H1 (cell line): ENCODE measurements around the gene PPP1R12A. TPM values are rescaled to one million over a fixed set of nuclear protein-coding genes. Genes with fewer than 3 reads are reported as not detected.

ENCODE experiments used
- CTCF ChIA-PET: fragments of 300-600 bp; sonication (Branson Sonifier 250); formaldehyde crosslinking; loops from one replicate; lab custom pipeline; 2021; ENCODE audit not compliant: partially characterized antibody; lab: Charles Lee
- POLR2A ChIA-PET: fragments of 300-600 bp; sonication (Branson Sonifier 250); formaldehyde crosslinking; loops from one replicate; lab custom pipeline; 2021; ENCODE audit warnings: inconsistent platforms; ENCODE audit not compliant: partially characterized antibody; lab: Charles Lee
- DNase-seq, 2 experiments: peaks; one replicate each; pipeline versions ENCODE4 v3.0.0 to v3.0.0-alpha.2; 2010 to 2022; ENCODE audit warnings: low spot score in 2 of 2, low read depth in 1 of 2, mixed read lengths in 1 of 2
- FAIRE-seq: peaks from 2 replicates; lab custom pipeline; 2011; peaks lifted over from hg19 to GRCh38; lab: Jason Lieb, UNC
- H2AFZ ChIP-seq: 2 replicates; pipeline ENCODE4 v1.8.1; 2012; ENCODE audit warnings: low read length, inconsistent platforms
- H2AK5ac ChIP-seq: 2 replicates; pipeline ENCODE4 v1.6.1; 2013; ENCODE audit warnings: low read depth, low read length
- H2BK120ac ChIP-seq: replicated peaks from 2 replicates; pipeline ENCODE3; 2013; ENCODE audit warnings: low read depth, low read length, inconsistent platforms
- H2BK12ac ChIP-seq: 2 replicates; pipeline ENCODE4 v1.6.1; 2013; ENCODE audit warnings: low read depth, low read length
- H2BK15ac ChIP-seq: 2 replicates; pipeline ENCODE4 v1.6.1; 2013; ENCODE audit warnings: low read length
- H2BK20ac ChIP-seq: 2 replicates; pipeline ENCODE4 v1.6.1; 2013; ENCODE audit warnings: low read length
- H2BK5ac ChIP-seq: 2 replicates; pipeline ENCODE4 v1.6.1; 2013; ENCODE audit warnings: low read depth, low read length
- H3K14ac ChIP-seq: 2 replicates; pipeline ENCODE4 v1.6.1; 2013; ENCODE audit warnings: inconsistent platforms; ENCODE audit not compliant: insufficient read length
- H3K18ac ChIP-seq: 2 replicates; pipeline ENCODE4 v1.6.1; 2013; ENCODE audit warnings: low read length; ENCODE audit errors: extremely low read depth
- H3K23ac ChIP-seq: 2 replicates; pipeline ENCODE4 v1.6.1; 2013; ENCODE audit warnings: inconsistent platforms; ENCODE audit not compliant: insufficient read length
- H3K23me2 ChIP-seq: 2 replicates; pipeline ENCODE4 v1.6.1; 2013; ENCODE audit warnings: low read depth, low read length
- H3K27ac ChIP-seq: 2 replicates; pipeline ENCODE4 v1.6.1; 2011; ENCODE audit warnings: low read depth, low read length, inconsistent platforms
- H3K27me3 ChIP-seq, 4 experiments: replicated peaks in 1 of 4; 1 replicate in 1 of 4; 2 replicates in 3 of 4; pipeline versions ENCODE4 v1.6.1 to v1.8.1; 2011 to 2013; ENCODE audit warnings: low read length in 3 of 4, mild to moderate bottlenecking in 3 of 4, inconsistent platforms in 2 of 4, mixed read lengths in 2 of 4, moderate library complexity in 1 of 4; ENCODE audit not compliant: control insufficient read depth in 3 of 4, insufficient read depth in 3 of 4; ENCODE audit errors: extremely low read depth in 1 of 4
- H3K36me3 ChIP-seq, 4 experiments: 2 replicates each; pipeline versions ENCODE4 v1.6.1 to v1.8.1; 2011 to 2013; ENCODE audit warnings: mild to moderate bottlenecking in 4 of 4, low read length in 3 of 4, moderate library complexity in 2 of 4, control low read depth in 1 of 4, inconsistent platforms in 1 of 4; ENCODE audit not compliant: insufficient read depth in 4 of 4, control insufficient read depth in 2 of 4
- H3K4ac ChIP-seq: replicated peaks from 2 replicates; pipeline ENCODE3; 2013; ENCODE audit warnings: low read length, low read depth, mixed read lengths, inconsistent platforms; ENCODE audit not compliant: insufficient read length
- H3K4me1 ChIP-seq, 4 experiments: replicated peaks in 1 of 4; 1 replicate in 1 of 4; 2 replicates in 3 of 4; pipeline versions ENCODE4 v1.6.1 to v1.8.1; 2011 to 2013; ENCODE audit warnings: low read length in 3 of 4, inconsistent platforms in 2 of 4, mixed read lengths in 1 of 4; ENCODE audit not compliant: insufficient read depth in 4 of 4, control insufficient read depth in 3 of 4
- H3K4me2 ChIP-seq, 2 experiments: 2 replicates each; pipeline versions ENCODE4 v1.6.1 to v1.8.1; 2011 to 2013; ENCODE audit warnings: low read depth in 2 of 2, low read length in 2 of 2, control low read depth in 1 of 2, inconsistent platforms in 1 of 2, mild to moderate bottlenecking in 1 of 2; ENCODE audit not compliant: insufficient read depth in 1 of 2
- H3K4me3 ChIP-seq, 4 experiments: fragments of 200-600, 300-600 bp in 1 of 4; sonication (generic), shearing (Covaris generic), sonication (Bioruptor Twin) in 1 of 4; 2 replicates each; pipeline versions ENCODE4 v1.5.1 to v1.8.1; 2011 to 2016; ENCODE audit warnings: low read length in 4 of 4, low read depth in 3 of 4, control low read depth in 2 of 4, inconsistent platforms in 2 of 4, mild to moderate bottlenecking in 2 of 4, mixed read lengths in 1 of 4, moderate library complexity in 1 of 4; ENCODE audit not compliant: insufficient read depth in 2 of 4; ENCODE audit errors: extremely low read depth in 1 of 4
- H3K56ac ChIP-seq: replicated peaks from 2 replicates; pipeline ENCODE3; 2013; ENCODE audit warnings: low read depth, mild to moderate bottlenecking, mixed read lengths, low read length, inconsistent platforms; ENCODE audit not compliant: insufficient read length
- H3K79me1 ChIP-seq: 2 replicates; pipeline ENCODE4 v1.6.1; 2013; ENCODE audit warnings: low read depth, low read length, control low read depth
- H3K79me2 ChIP-seq, 2 experiments: 2 replicates each; pipeline versions ENCODE4 v1.6.1 to v1.8.1; 2012 to 2013; ENCODE audit warnings: low read length in 2 of 2, mild to moderate bottlenecking in 2 of 2, inconsistent platforms in 1 of 2; ENCODE audit not compliant: insufficient read depth in 2 of 2, control insufficient read depth in 1 of 2
- H3K9ac ChIP-seq, 4 experiments: replicated peaks in 1 of 4; 1 replicate in 1 of 4; 2 replicates in 3 of 4; pipeline versions ENCODE4 v1.6.1 to v1.8.1; 2011 to 2013; ENCODE audit warnings: low read depth in 3 of 4, low read length in 3 of 4, control low read depth in 2 of 4, mild to moderate bottlenecking in 2 of 4, moderate library complexity in 2 of 4, inconsistent platforms in 1 of 4; ENCODE audit errors: extremely low read depth in 1 of 4
- H3K9me3 ChIP-seq, 2 experiments: 2 replicates each; pipeline versions ENCODE4 v1.6.1 to v1.8.1; 2012 to 2013; ENCODE audit warnings: mild to moderate bottlenecking in 2 of 2, moderate library complexity in 2 of 2, control low read depth in 1 of 2, inconsistent platforms in 1 of 2, low read depth in 1 of 2, low read length in 1 of 2, mixed read lengths in 1 of 2; ENCODE audit not compliant: insufficient read depth in 2 of 2
- H4K20me1 ChIP-seq, 2 experiments: replicated peaks in 1 of 2; 2 replicates each; pipeline versions ENCODE3 to v1.8.1; 2011 to 2013; ENCODE audit warnings: inconsistent platforms in 2 of 2, low read length in 2 of 2, mild to moderate bottlenecking in 1 of 2; ENCODE audit not compliant: insufficient read depth in 2 of 2, control insufficient read depth in 1 of 2
- H4K5ac ChIP-seq: 2 replicates; pipeline ENCODE4 v1.6.1; 2013; ENCODE audit warnings: low read length, low read depth, mixed read lengths, inconsistent platforms; ENCODE audit not compliant: insufficient read length
- H4K8ac ChIP-seq: 2 replicates; pipeline ENCODE4 v1.8.0; 2013; ENCODE audit warnings: mild to moderate bottlenecking, moderate library complexity, low read length, inconsistent platforms; ENCODE audit not compliant: insufficient read depth; ENCODE audit errors: extremely low read depth
- H4K91ac ChIP-seq: replicated peaks from 2 replicates; pipeline ENCODE3; 2013; ENCODE audit warnings: low read length, mixed read lengths, inconsistent platforms; ENCODE audit not compliant: insufficient read length
- CHD1 ChIP-seq: IDR thresholded peaks from 2 replicates; pipeline ENCODE4 v1.6.1; 2012; ENCODE audit warnings: low read depth, low read length, improper control_type of control experiment
- EP300 ChIP-seq, 2 experiments: IDR thresholded peaks; 1 replicate in 1 of 2; 2 replicates in 1 of 2; pipeline ENCODE4 v1.6.1; 2011 to 2012; ENCODE audit warnings: low read depth in 2 of 2, low read length in 2 of 2, mild to moderate bottlenecking in 2 of 2, borderline replicate concordance in 1 of 2, inconsistent platforms in 1 of 2, moderate library complexity in 1 of 2
- JUN ChIP-seq: IDR thresholded peaks from 2 replicates; pipeline ENCODE4 v1.6.1; 2011; ENCODE audit warnings: low read depth, mild to moderate bottlenecking, improper control_type of control experiment, low read length
- JUND ChIP-seq: IDR thresholded peaks from 2 replicates; pipeline ENCODE4 v1.6.1; 2011; ENCODE audit warnings: mild to moderate bottlenecking, improper control_type of control experiment, low read length
- POU5F1 ChIP-seq: IDR thresholded peaks from 2 replicates; pipeline ENCODE4 v1.6.1; 2011; ENCODE audit warnings: low read depth, mild to moderate bottlenecking, low read length, moderate library complexity
- RBBP5 ChIP-seq: IDR thresholded peaks from 2 replicates; pipeline ENCODE4 v1.7.1; 2012; ENCODE audit warnings: low read depth, mild to moderate bottlenecking, inconsistent platforms, low read length, moderate library complexity, borderline replicate concordance
- RNF2 ChIP-seq: fragments of 200-900, 300-1000 bp; sonication (generic); IDR thresholded peaks from 2 replicates; pipeline ENCODE4 v1.7.1; 2016; ENCODE audit warnings: borderline replicate concordance, low read depth, mild to moderate bottlenecking, antibody characterized with exemption, low read length; ENCODE audit not compliant: poor library complexity, severe bottlenecking; ENCODE audit errors: missing control alignments
- TEAD4 ChIP-seq: IDR thresholded peaks from 2 replicates; pipeline ENCODE4 v1.6.1; 2012; ENCODE audit warnings: low read depth, low read length, inconsistent platforms, mixed read lengths
- WGBS, 2 experiments: shearing (Covaris generic) in 1 of 2; methylation state at CpG; one replicate each; pipeline versions ENCODE4 v1.1.6 to v1.1.7; 2013 to 2015; ENCODE audit warnings: low lambda C conversion rate in 2 of 2, mixed read lengths in 2 of 2, inconsistent platforms in 1 of 2, low coverage in 1 of 2, missing lambda C conversion rate in 1 of 2; ENCODE audit not compliant: insufficient replicate concordance in 2 of 2, insufficient coverage in 1 of 2, insufficient read length in 1 of 2; ENCODE audit errors: extremely low coverage in 1 of 2, missing lambda C conversion rate in 1 of 2; 5-methylcytosine and 5-hydroxymethylcytosine counted together
- polyA plus RNA-seq, 7 experiments: library from polyadenylated mRNA; depleted of rRNA in 3 of 7; stranded (reverse) in 5 of 7; unstranded in 2 of 7; fragments of >200 nt in 5 of 7; fragments of 200-250 nt in 2 of 7; gene quantifications; 1 replicate in 5 of 7; 2 replicates in 1 of 7; 4 replicates in 1 of 7; pipeline versions ENCODE4 v1.2.1 to v1.2.3, GENCODE V29; 2011 to 2013; ENCODE audit warnings: missing spikeins in 2 of 7, mixed read lengths in 2 of 7
- total RNA-seq: library from RNA; stranded (reverse); fragmentation: NEBNext Ultra II Directional; extraction: Animal tissue kit (Norgen Biotek cat#: 25700); gene quantifications from 2 replicates; pipeline ENCODE4 v1.2.1, GENCODE V29; 2021
- TF ChIP-seq, protein P1 (sequence below): IDR thresholded peaks from 2 replicates; pipeline ENCODE4 v1.6.1; 2012; ENCODE audit warnings: inconsistent platforms
- TF ChIP-seq, protein P2 (sequence below): IDR thresholded peaks from 2 replicates; pipeline ENCODE4 v1.6.1; 2011; ENCODE audit warnings: low read length, improper control_type of control experiment

PPP1R12A gene
- total and polyA plus RNA-seq, 2 of the 8 experiments (the other 6 are each of a cell fraction or from before 2014, with no cell fraction given): 14.7 to 81.5 TPM

DNA sequence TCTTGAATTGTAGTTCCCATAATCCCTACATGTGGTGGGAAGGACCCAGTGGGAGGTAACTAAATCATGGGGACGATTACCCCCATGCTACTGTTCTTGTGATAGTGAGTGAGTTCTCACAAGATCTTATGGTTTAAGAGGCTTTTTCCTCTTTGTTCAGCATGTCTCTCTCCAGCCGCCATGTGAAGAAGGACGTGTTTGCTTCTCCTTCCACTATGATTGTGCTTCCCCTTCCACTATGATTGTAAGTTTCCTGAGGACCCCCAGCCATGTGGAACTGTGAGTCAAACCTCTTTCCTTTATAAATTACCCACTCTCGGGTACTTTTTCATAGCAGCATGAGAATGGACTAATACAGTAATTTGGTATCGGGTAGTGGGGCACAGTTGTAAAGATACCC, 97.3 kb downstream of the PPP1R12A start:
- Histone ChIP-seq H2BK120ac (no peak overlapping the region), H3K4me3 (no peak overlapping the region), H3K4ac (no peak overlapping the region), H3K27ac (no peak overlapping the region), H3K27me3 (no peaks in the 10 kb centered on the region), H2AFZ (no peak overlapping the region), H4K91ac (no peak overlapping the region), H2BK12ac (no peak overlapping the region), H2BK15ac (no peak overlapping the region), H2BK5ac (no peak overlapping the region), H3K36me3 (peaks cover 0 to 24% (median 11%) of the 10 kb centered on the region in 4 experiments; a peak in 4 of 8 replicates), H3K23ac (no peak overlapping the region), H3K14ac (no peak overlapping the region), H3K18ac (no peak overlapping the region), H3K23me2 (no peaks in the 10 kb centered on the region), H4K20me1 (peaks cover 0 to 1% of the 10 kb centered on the region in 2 experiments), H3K9ac (no peak overlapping the region), H2BK20ac (no peak overlapping the region), H3K56ac (no peak overlapping the region), H3K4me1 (no peaks in the 10 kb centered on the region), H3K9me3 (peaks cover 17 to 26% of the 10 kb centered on the region in 2 experiments; a peak in 3 of 4 replicates), H3K79me2 (peaks cover 0 to 13% of the 10 kb centered on the region in 2 experiments; a peak in 3 of 4 replicates), H4K8ac (no peak overlapping the region), H3K4me2 (no peak overlapping the region), H2AK5ac (no peak overlapping the region), H4K5ac (no peak overlapping the region), H3K79me1 (no peaks in the 10 kb centered on the region; the same call in 1 of the 2 replicates)
- POLR2A ChIA-PET: no interaction called here
- CTCF ChIA-PET: no interaction called here
- 91% methylated on average over 5 of the region's 5 CpGs; no CpG with 5 or more reads in 1 of the 2 experiments for WGBS, 2 experiments
- DNase-seq: no peak
- FAIRE-seq: no peak
- TF ChIP-seq CHD1: no peak
- TF ChIP-seq, protein P1, sequence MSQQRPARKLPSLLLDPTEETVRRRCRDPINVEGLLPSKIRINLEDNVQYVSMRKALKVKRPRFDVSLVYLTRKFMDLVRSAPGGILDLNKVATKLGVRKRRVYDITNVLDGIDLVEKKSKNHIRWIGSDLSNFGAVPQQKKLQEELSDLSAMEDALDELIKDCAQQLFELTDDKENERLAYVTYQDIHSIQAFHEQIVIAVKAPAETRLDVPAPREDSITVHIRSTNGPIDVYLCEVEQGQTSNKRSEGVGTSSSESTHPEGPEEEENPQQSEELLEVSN: no peak
- TF ChIP-seq RNF2: no peak
- no peak for TF ChIP-seq TEAD4
- TF ChIP-seq, protein P2, sequence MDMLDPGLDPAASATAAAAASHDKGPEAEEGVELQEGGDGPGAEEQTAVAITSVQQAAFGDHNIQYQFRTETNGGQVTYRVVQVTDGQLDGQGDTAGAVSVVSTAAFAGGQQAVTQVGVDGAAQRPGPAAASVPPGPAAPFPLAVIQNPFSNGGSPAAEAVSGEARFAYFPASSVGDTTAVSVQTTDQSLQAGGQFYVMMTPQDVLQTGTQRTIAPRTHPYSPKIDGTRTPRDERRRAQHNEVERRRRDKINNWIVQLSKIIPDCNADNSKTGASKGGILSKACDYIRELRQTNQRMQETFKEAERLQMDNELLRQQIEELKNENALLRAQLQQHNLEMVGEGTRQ: no peak
- no peak for TF ChIP-seq JUND
- no peak for TF ChIP-seq EP300 (IDR thresholded peaks at IDR 0.05; ENCODE audit: borderline replicate concordance in 1 of 2, low read depth in 2 of 2, low read length in 2 of 2)
- TF ChIP-seq JUN: no peak
- TF ChIP-seq POU5F1: no peak
- no peak for TF ChIP-seq RBBP5
